ENCODE measurements around the gene MIPOL1. TPM values are rescaled to one million over a fixed set of nuclear protein-coding genes. Genes with fewer than 3 reads are reported as not detected.
A peak's percentile ranks its signal among the peaks of the same experiment; 100 is the strongest.

Gene MIPOL1
- total and polyA plus RNA-seq, 2 donors from 2014 or later: 4.4 to 14.8 TPM

- H3K27ac ChIP-seq (ENCODE audit: low read depth in 2 of 2, low read length in 2 of 2): no peak overlapping the region
- peaks cover 84% of the 10 kb centered on the region for H3K27me3 ChIP-seq (ENCODE audit: control insufficient read depth, insufficient read depth, low read length)
- H3K36me3 ChIP-seq (ENCODE audit: control insufficient read depth in 2 of 3, insufficient read depth in 3 of 3, low read length in 3 of 3): no peaks in the 10 kb centered on the region
- peak in 2 of 5 donors; percentile 16 to 55 for DNase-seq
- H3K4me3 ChIP-seq (ENCODE audit: low read length in 3 of 3): no peak overlapping the region
- H3K4me1 ChIP-seq (ENCODE audit: control insufficient read depth in 2 of 3, insufficient read depth in 2 of 3, low read depth in 1 of 3, low read length in 3 of 3): peaks cover 0 to 4% (median 0%) of the 10 kb centered on the region in 3 donors
- H3K9ac ChIP-seq (ENCODE audit: low read length in 3 of 3): no peak overlapping the region
- no peak for TF ChIP-seq CTCF (IDR thresholded peaks at IDR 0.05; ENCODE audit: borderline replicate concordance, extremely low read depth, insufficient read depth)
- H3K9me3 ChIP-seq (ENCODE audit: control insufficient read depth in 2 of 3, insufficient read depth in 1 of 3, low read length in 3 of 3): no peaks in the 10 kb centered on the region
- no peak for FAIRE-seq
- intact Hi-C loops (cut with DNase I): no loop called here
These were observed 391.4 kb downstream of the MIPOL1 start for GRCh38 chr14:37588956-37589714.

- H3K4me3 ChIP-seq (ENCODE audit: low read length in 3 of 3): no peak overlapping the region
- intact Hi-C loops (cut with DNase I): no loop called here
- peak; percentile 81 for FAIRE-seq
- TF ChIP-seq CTCF (IDR thresholded peaks at IDR 0.05; ENCODE audit: borderline replicate concordance, extremely low read depth, insufficient read depth): no peak
- no peak overlapping the region for H3K9ac ChIP-seq (ENCODE audit: low read length in 3 of 3)
- DNase-seq: no peak
- H3K4me1 ChIP-seq (ENCODE audit: control insufficient read depth in 2 of 3, insufficient read depth in 2 of 3, low read depth in 1 of 3, low read length in 3 of 3): no peaks in the 10 kb centered on the region
- H3K27me3 ChIP-seq (ENCODE audit: control insufficient read depth, insufficient read depth, low read length): peaks cover 81% of the 10 kb centered on the region
- H3K9me3 ChIP-seq (ENCODE audit: control insufficient read depth in 2 of 3, insufficient read depth in 1 of 3, low read length in 3 of 3): no peaks in the 10 kb centered on the region
- H3K36me3 ChIP-seq (ENCODE audit: control insufficient read depth in 2 of 3, insufficient read depth in 3 of 3, low read length in 3 of 3): no peaks in the 10 kb centered on the region
- no peak overlapping the region for H3K27ac ChIP-seq (ENCODE audit: low read depth in 2 of 2, low read length in 2 of 2)
These were observed 392.1 kb downstream of the MIPOL1 start for GRCh38 chr14:37589715-37590427.

GRCh38 chr14:37590428-37591139 lies 392.8 kb downstream of the MIPOL1 start:
- intact Hi-C loops (cut with DNase I): no loop called here
- Histone ChIP-seq H3K9me3 (ENCODE audit: control insufficient read depth in 2 of 3, insufficient read depth in 1 of 3, low read length in 3 of 3) (no peaks in the 10 kb centered on the region), H3K36me3 (ENCODE audit: control insufficient read depth in 2 of 3, insufficient read depth in 3 of 3, low read length in 3 of 3) (no peaks in the 10 kb centered on the region), H3K4me3 (ENCODE audit: low read length in 3 of 3) (no peak overlapping the region), H3K4me1 (ENCODE audit: control insufficient read depth in 2 of 3, insufficient read depth in 2 of 3, low read depth in 1 of 3, low read length in 3 of 3) (peaks cover 0 to 1% (median 0%) of the 10 kb centered on the region in 3 donors), H3K9ac (ENCODE audit: low read length in 3 of 3) (no peak overlapping the region), H3K27ac (ENCODE audit: low read depth in 2 of 2, low read length in 2 of 2) (no peak overlapping the region), H3K27me3 (ENCODE audit: control insufficient read depth, insufficient read depth, low read length) (peaks cover 77% of the 10 kb centered on the region)
- TF ChIP-seq CTCF (IDR thresholded peaks at IDR 0.05; ENCODE audit: borderline replicate concordance, extremely low read depth, insufficient read depth): no peak
- peak in 1 of 5 donors; percentile 22 for DNase-seq
- FAIRE-seq: no peak
